ENCODE measurements around the gene RSRC1. TPM values are rescaled to one million over a fixed set of nuclear protein-coding genes. Genes with fewer than 3 reads are reported as not detected.
"Not testable (repeated sequence)": the region's sequence is repeated elsewhere in the genome, so short reads cannot be mapped to it uniquely, and the experiment has no call there.

The RSRC1 gene
- total RNA-seq, 1 donor from 2014 or later: 48.3 TPM

DNA sequence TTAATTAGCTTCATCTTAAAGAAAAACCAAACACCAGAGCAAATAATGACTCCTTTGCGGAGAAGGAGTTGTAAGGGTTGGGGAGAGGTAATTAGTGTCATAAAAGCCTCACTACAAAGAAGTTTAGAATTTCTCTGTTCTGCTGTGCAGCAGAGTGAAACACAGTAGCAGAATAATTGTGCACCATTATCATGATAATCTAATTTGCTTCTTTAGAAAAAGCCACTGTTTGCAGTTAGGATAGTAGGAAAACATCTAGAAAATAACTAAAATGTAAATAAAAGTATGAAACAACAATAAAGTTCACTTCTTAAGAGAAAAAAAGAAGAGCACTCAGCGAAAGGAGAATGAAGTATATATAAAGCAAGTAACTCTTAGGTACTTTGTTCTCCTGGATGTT lies 9.2 kb upstream of the RSRC1 start:
- DNase-seq (ENCODE audit: low spot score): no peak

GRCh38 chr3:158101335-158102241 lies 8.3 kb upstream of the RSRC1 start:
- no peak for DNase-seq (ENCODE audit: low spot score)

DNA sequence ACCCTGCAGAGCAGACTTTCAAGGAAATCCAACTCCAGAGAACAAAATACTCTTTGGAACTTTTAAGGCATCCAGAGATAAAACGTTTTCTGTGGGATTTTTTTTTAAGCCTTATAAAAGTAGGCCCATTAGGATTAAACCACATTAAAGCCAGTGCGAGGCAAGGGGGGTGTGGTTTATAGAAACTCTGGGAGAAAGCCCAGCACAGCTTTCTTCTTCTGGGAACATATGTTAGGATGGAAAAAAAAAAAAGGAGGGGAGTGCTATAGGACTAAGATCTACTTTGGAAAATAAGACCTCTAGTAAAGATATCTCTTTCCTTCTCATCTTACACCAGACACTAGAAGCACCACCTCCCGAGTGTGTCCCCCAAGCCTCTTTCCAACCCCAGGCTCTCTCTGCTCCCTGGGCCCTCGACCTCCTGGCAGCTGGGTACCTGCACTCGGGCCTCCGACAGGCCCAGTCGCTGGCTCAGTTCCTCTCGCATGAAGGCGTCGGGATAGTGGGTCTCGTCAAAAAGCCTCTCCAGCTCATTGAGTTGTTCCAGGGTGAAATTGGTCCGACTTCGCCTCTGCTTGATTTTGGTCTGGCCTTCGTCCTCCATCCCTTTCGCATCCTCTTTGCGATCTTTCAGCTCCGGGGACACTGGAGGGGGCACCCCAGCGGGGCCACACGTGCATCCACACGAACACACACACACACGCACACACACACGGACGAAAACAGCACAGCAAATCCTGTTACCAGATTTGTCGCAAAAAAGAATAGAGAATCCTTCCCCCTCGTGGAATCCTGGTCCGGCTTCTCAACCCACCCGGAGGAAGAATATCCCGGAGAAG lies 7.4 kb upstream of the RSRC1 start:
- no peak for DNase-seq (ENCODE audit: low spot score)

- no peak for DNase-seq (ENCODE audit: low spot score)
These were observed 6.6 kb upstream of the RSRC1 start for GRCh38 chr3:158103081-158103886.

DNA sequence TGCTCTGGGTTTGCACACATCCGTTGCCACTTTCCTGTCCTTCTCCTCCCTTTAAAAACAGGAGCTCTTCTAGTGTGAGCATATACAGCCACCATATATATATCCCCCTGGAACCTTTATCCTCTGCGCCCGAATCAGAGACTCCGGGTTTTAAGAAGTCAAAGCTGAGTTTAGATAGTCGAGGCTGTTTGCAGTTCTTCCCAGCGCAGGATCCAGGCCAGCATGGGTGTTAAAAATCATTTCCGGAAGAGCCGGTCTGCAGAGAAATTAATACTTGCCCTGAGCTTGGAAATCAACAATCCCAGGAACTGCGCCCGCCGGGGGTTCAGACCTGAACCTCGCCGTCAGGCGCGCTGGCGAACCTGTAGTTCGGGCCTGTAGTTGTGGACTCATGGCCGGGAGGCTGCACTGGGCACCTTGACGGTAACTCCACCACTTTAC lies 6.0 kb upstream of the RSRC1 start:
- no peak for DNase-seq (ENCODE audit: low spot score)

DNA sequence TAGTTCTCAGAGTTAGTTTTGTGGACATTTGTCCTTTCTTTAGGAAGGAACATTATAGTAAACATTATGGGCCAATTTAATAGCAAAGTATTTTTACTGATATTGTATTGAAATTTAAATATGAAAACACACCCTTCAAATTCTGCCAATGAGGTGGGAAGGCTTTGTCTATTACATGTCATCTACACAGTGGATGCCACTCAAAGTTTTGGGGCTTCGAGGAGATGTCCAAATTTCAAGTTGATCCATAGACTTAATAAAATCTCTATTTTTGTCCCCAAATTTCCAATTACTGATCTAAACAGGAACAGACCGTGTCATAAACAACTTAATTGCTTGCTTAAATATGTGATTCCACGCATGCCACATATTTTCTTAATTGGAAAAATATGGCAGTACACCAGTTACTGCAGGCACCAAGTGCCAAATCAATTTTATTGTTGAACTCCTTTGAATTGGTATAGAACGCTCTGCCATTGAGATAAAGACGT lies 5.4 kb upstream of the RSRC1 start:
- DNase-seq (ENCODE audit: low spot score): no peak

GRCh38 chr3:158105119-158105709 lies 4.7 kb upstream of the RSRC1 start:
- DNase-seq (ENCODE audit: low spot score): no peak

- no peak for DNase-seq (ENCODE audit: low spot score)
These were observed 4.1 kb upstream of the RSRC1 start for GRCh38 chr3:158105710-158106253.

DNA sequence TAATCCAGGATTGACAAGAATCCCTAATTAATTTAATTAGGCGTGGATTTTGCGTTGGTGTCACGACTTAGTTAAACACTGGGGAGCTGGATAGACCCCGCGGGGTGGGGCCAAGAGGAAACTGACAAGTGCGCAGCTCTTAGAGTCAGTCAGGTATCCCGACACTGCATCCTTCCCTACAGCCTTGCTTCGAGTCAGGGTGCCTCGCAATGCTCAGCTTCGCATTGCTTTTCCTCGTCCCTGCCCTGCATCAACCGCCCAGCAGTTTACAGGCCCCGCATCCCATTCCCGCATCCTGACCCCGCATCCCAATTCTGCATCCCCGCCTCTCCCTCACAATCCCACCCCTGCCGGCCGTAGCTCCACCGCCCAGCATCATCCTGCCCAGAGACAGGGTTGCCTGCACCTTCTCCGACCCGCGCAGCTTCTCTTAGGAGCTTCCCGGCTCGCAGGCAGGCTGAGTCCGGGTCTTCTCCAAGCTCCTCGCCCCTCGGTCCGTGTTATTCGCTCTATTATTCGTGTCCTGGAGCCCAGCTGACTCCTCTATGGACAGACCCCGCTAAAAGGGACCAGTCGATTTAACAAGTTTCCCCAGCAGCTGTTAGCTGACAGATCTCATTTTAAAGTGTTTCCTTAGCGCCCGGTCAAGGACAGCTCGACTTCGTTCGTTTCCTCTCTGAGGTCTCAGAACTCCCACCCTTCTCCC lies 3.0 kb upstream of the RSRC1 start:
- DNase-seq (ENCODE audit: low spot score): no peak

GRCh38 chr3:158107605-158108444 lies 2.1 kb upstream of the RSRC1 start:
- DNase-seq (ENCODE audit: low spot score): no peak

- DNase-seq (ENCODE audit: low spot score): no peak
These were observed 1.4 kb upstream of the RSRC1 start for GRCh38 chr3:158108445-158108985.

DNA sequence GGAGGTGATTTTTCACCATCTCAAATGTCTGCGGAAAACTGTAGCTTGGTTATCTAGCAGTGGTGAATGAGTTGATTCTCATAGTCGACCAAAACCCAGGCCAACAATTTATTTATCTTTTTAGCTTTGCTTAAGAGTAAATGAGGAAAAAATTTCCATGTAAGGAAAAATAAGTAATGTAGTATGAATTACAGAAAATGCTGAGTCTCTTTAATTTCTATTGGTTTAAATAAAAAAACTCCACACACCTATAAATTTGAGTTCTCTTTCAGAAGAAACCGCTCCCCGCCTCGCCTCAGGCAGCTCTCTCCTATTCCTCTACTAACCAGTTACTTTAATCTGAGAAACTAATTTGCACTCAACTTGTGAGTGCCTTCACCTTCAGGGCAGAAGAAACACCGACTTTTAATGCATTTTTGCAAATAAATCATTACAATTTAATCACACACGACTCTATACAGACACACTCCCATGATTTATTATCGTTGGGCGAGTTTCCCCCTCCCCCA lies 540 bp upstream of the RSRC1 start:
- DNase-seq (ENCODE audit: low spot score): no peak

- DNase-seq (ENCODE audit: low spot score): no peak
These were observed 749 bp downstream of the RSRC1 start for GRCh38 chr3:158110658-158111018.

DNA sequence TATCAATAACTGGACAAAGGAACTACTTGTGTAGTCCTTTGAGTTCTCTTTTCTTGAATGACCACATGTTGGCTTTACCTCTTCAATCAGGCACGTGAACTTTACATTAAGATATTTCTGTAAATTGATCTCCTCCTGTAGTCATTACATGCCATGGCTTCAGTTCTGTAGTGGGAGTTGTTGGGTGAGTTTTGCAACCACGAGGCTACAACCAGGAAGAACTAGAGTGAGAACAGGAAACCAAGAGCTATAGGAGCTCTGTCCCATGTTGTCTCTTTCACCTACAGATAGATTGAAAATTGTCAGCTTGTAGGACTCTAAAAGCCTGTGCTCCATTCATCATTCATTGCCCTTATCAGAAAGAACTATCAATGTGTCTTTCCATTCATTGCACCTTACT lies 2.0 kb downstream of the RSRC1 start:
- DNase-seq (ENCODE audit: low spot score): no peak

DNA sequence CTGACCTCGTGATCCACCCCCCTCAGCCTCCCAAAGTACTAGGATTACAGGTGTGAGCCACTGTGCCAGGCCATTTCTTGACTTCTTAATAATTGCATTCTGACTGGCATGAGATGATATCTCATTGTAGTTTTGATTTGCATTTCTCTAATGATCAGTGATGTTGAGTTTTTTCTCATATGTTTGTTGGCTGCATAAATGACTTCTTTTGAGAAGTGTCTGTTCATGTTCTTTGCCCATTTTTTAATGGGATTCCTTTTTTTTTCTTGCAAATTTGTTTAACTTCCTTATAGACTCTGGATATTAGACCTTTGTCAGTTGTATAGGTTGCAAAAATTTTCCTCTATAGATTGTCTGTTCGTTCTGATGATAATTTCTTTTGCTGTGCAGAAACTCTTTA lies 3.7 kb downstream of the RSRC1 start:
- DNase-seq (ENCODE audit: low spot score): not testable (repeated sequence)

- no peak for DNase-seq (ENCODE audit: low spot score)
These were observed 10.4 kb downstream of the RSRC1 start for GRCh38 chr3:158120330-158120729.

DNA sequence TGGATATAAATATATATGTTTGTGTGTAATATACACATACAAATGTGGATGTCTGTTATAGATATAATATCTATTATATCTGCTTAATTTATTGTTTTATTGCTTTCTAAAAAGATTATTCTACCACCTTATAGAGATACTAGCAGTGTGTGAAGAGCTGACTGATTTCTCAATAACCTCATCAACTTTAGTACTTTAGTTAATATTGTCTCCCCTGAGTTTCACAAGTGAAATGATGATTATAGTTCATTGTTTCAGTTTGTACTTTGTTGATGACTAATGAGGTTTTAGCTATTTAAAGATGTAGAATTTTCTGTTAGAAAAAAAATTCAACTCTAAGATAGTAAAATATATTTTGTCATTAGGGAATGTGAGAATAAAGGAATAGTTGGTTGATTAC lies 11.4 kb downstream of the RSRC1 start:
- no peak for DNase-seq (ENCODE audit: low spot score)

GRCh38 chr3:158122721-158123120 lies 12.8 kb downstream of the RSRC1 start:
- DNase-seq (ENCODE audit: low spot score): not testable (repeated sequence)
